ENCODE results near the gene FAM167B.
"Not testable (repeated sequence)": the region's sequence is repeated elsewhere in the genome, so short reads cannot be mapped to it uniquely, and the experiment has no call there.

Gene FAM167B

GRCh38 chr1:32263744-32264143, 16.7 kb downstream of the FAM167B start:
- no peak for DNase-seq

- DNase-seq: no peak
Measured at GRCh38 chr1:32265846-32266245, 18.8 kb downstream of the FAM167B start.

GRCh38 chr1:32266921-32267591, 20.0 kb downstream of the FAM167B start:
- no peak for DNase-seq

- no peak for DNase-seq
Measured at GRCh38 chr1:32269744-32270143, 22.7 kb downstream of the FAM167B start.

- DNase-seq: no peak
Measured at GRCh38 chr1:32272557-32273390, 25.8 kb downstream of the FAM167B start.

- DNase-seq: peak; percentile 75 to 82
Measured at GRCh38 chr1:32273391-32274208, 26.6 kb downstream of the FAM167B start.

GRCh38 chr1:32274646-32275340, 27.8 kb downstream of the FAM167B start:
- no peak for DNase-seq

GRCh38 chr1:32275424-32275823, 28.4 kb downstream of the FAM167B start:
- no peak for DNase-seq

- no peak for DNase-seq
Measured at GRCh38 chr1:32276032-32276782, 29.2 kb downstream of the FAM167B start.

- not testable (repeated sequence) for DNase-seq
Measured at GRCh38 chr1:32284777-32285176, 37.8 kb downstream of the FAM167B start.

GRCh38 chr1:32285658-32286057, 38.6 kb downstream of the FAM167B start:
- no peak for DNase-seq

- no peak for DNase-seq
Measured at GRCh38 chr1:32286763-32287162, 39.7 kb downstream of the FAM167B start.

- no peak for DNase-seq
Measured at GRCh38 chr1:32289256-32289655, 42.2 kb downstream of the FAM167B start.

GRCh38 chr1:32291145-32291707, 44.2 kb downstream of the FAM167B start:
- no peak for DNase-seq

GRCh38 chr1:32291708-32292538, 44.9 kb downstream of the FAM167B start, which contains the start of gene HDAC1:
Gene HDAC1 (plus strand): TSS chr1:32292083. CDS start chr1:32292170, 87 bp downstream.
- peak; percentile 97 to 98 for DNase-seq

GRCh38 chr1:32298211-32298610, 51.2 kb downstream of the FAM167B start:
- not testable (repeated sequence) for DNase-seq
